GM12864 (cell line): Measurements from ENCODE around the gene ZFP62.

ENCODE experiments used
- DNase-seq: peaks from one replicate; pipeline ENCODE4 v3.0.0-alpha.2; 2011; ENCODE audit warnings: low read depth
- H3K4me3 ChIP-seq: 2 replicates; pipeline ENCODE4 v1.5.1; 2011; ENCODE audit warnings: mild to moderate bottlenecking, low read depth, low read length, control low read depth
- TF ChIP-seq, protein P1 (sequence below): IDR thresholded peaks from 2 replicates; pipeline ENCODE4 v1.5.1; 2011; ENCODE audit warnings: low read depth, mild to moderate bottlenecking, moderate library complexity, low read length, control low read depth, inconsistent platforms; ENCODE audit errors: missing control alignments

Gene ZFP62

DNA sequence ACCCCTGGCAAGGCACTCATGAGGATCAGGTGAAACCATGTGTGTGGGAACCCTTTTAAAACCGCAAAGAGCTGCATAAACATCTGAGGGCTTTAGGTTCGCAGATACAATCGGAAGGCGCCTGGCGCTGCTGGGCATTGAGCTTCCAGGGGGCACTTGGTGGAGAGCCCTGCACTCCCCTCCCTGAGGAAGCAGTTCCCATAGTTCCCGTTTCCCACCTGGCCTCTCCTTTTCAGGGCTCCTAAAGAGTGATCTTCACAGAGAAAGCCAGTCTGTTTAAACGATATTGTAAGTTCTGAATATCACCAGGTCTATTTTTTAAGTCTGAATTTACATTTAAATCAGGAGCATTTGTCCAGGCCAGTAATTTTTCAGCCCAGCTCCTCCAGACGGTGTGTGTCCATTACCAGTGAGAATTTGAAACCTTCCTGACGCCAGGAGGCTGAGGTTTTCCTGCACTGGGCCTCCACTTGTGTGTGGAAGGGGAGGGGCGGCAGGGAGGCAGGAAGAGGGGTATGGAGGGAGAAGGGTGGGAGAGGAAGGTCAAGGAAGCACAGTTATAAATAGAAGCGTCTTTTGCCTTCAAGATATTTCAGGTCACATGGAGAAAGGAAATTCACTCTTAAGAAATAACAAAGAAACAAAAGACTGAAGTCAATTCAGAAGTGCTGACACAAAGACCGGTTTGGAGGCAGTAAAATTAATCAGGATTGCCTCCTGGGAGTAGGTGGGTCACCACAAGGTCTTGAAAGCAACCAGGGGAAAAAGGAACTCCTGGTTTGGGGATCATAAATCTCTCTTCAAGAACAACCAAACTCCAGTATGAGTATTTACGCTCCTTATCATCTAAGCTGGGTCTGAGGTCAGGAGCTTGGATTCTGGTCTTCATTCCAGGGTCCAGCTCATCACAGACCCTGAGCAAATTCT is 44.2 kb downstream of the ZFP62 start:
- DNase-seq = no peak
- TF ChIP-seq, protein P1, sequence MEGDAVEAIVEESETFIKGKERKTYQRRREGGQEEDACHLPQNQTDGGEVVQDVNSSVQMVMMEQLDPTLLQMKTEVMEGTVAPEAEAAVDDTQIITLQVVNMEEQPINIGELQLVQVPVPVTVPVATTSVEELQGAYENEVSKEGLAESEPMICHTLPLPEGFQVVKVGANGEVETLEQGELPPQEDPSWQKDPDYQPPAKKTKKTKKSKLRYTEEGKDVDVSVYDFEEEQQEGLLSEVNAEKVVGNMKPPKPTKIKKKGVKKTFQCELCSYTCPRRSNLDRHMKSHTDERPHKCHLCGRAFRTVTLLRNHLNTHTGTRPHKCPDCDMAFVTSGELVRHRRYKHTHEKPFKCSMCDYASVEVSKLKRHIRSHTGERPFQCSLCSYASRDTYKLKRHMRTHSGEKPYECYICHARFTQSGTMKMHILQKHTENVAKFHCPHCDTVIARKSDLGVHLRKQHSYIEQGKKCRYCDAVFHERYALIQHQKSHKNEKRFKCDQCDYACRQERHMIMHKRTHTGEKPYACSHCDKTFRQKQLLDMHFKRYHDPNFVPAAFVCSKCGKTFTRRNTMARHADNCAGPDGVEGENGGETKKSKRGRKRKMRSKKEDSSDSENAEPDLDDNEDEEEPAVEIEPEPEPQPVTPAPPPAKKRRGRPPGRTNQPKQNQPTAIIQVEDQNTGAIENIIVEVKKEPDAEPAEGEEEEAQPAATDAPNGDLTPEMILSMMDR = no peak
- H3K4me3 ChIP-seq = no peak overlapping the region

DNA sequence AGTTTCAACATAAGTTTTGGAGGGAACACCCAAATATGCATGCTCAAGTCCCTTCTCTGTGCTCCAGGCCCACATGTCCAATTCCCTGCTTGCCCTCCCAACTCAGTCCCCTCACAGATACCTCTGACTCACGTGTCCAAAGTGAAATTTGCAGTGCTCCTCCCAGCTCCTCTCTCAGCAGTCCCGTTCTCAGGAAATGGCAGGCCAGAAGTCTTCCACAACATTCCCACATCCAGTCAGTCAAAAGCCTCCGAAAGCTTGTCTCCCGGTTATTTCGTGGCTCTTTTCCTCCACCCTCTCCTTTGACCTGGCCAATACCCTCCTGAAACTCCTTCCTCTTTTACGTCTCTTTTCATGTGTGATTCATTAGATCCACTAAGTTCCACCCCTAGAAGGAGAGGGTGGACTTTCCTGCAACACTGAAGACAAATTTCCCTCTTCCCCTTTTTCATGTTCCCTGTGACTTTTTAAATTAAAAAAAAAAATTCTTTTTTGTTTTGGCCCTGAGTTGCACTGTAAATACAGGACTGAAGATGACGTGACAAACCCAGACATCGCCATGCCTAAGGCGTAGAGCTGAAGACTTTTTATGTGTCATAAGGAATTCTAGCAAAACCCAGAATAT is 45.7 kb downstream of the ZFP62 start:
- no peak for DNase-seq
- no peak overlapping the region for H3K4me3 ChIP-seq
- TF ChIP-seq, protein P1 = no peak

DNA sequence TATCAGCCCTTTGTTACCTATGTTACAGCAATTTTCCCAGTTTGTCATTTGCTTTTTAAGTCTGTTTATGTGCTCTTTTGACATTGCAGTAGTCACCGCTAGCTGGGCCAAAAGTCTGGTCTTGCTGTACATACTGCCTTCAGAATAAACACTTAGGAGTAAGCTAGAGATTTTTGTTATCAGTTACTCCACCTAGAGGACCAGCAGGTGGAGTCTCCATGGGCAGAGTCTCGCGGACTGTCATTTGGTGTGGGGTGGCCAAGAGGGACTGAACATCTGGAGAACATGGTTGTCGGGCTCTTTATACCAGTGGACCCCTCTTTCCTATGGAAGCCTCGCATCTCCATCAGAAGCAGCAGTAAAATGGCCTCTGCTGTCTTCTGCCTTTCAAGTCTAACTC is 47.7 kb downstream of the ZFP62 start:
- TF ChIP-seq, protein P1 = peak; percentile 29
- H3K4me3 ChIP-seq = no peak overlapping the region
- no peak for DNase-seq

DNA sequence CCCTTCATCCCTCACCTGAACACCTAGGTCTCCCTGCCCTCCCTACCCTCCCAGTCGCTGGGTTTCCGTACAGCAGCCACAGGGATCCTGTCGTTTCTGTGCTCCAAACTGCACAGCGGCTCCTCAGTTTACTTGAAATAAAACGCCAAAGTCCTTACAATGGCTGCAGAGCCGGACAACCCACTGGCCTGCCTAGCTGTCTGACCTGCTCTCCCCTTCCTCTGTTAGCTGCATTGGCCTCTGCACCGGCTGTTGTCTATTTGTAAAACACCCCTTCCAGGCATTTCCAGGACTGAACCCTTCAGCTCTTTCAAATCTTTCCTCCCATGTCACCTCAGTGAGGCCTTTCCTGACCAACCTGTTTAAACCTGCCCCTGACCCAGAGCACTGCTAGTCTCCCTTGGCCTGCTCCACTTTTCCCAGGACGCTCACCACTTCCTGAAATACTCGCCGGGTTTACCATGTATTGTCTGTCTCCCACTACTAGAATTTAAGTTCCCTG is 49.4 kb downstream of the ZFP62 start:
- no peak for DNase-seq
- H3K4me3 ChIP-seq = peak overlapping the region; percentile 65
- TF ChIP-seq, protein P1 = no peak

DNA sequence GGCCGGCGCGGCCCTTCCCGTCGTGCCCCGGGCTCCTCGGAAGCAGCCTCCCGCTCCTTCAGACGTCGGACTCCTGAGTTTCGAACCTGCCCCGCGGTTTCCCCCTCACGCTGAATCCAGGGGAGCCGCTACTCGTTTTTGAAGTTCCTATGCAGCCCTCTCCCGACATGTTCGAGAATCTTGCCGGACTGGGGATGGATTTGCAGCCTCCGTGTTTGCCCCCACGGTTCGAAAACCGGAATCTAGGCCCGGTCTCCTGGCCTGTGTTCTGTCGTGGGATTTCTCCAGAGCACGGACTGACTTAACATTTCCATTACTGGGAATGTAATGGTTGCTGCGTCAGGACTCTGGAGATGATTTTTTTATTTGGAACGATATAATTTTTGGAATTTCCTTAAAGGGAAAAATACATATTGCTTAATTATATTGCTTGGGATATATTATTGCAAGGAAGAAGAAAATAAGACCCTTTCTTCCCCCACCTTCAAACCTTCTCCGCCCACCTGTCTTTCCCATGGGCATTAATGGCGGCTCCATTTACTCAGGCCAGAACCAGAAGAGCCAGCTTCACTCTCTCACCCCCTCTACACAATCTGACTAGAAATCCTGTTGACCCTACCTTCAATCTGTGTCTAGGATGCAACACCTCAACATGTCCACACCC is 50.0 kb downstream of the ZFP62 start:
- DNase-seq = no peak
- TF ChIP-seq, protein P1 = no peak
- H3K4me3 ChIP-seq = peak overlapping the region; percentile 65

DNA sequence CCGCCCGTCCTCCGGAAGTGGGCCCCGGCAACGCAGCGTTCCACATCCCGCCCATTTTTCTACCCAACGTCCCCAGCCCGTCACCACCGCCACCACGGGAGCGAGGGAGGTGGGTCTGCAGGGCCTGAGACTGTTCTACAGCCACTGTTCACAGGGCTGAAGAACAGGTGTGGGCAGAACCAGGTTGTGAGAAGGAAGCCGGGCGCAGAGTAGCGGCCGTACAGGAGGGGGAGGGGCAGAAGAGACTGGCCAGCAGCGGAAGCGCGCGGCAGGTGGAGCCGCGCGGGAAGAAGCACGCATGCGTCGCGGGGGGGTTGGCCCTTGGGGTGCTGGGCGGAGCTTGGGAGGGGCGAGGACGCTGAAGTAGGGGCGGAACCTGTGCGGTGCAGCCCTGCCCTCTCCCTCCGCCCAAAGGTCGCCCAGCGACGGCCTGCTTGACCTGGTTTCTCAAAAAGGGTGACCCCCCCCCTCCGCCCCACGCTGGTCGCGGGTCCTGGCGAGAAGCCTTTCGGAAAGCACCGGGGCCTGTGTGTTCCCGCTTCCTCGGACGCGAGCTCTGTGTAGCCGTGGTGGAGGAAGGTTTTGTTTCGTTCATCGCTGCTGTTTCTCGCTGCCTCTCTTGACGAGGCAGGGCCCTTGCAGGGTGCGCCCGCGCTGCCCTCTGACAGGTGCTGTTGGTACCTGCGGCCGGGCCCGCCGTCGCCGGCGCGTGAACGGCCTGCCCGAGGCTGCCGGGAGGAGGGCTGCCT is 50.7 kb downstream of the ZFP62 start:
- H3K4me3 ChIP-seq = peak overlapping the region; percentile 65
- TF ChIP-seq, protein P1 = no peak
- peak; percentile 85 for DNase-seq
